HepG2 (cell line): Measurements from ENCODE around the gene FABP2. TPM values are rescaled to one million over a fixed set of nuclear protein-coding genes. Genes with fewer than 3 reads are reported as not detected.

ENCODE experiments used
- ATF4 ChIP-seq, 2 experiments: fragments of 450-650 bp in 1 of 2; sonication (generic) in 1 of 2; formaldehyde crosslinking; IDR thresholded peaks; 2 replicates each; pipeline versions ENCODE4 v1.5.0 to v1.8.0; 2020 to 2022; ENCODE audit warnings: mild to moderate bottlenecking in 1 of 2, missing genetic modification reagents in 1 of 2
- ATF7-NPFF ChIP-seq: sonication (generic); formaldehyde crosslinking; IDR thresholded peaks from 2 replicates; pipeline ENCODE4 v1.8.1; 2023; ENCODE audit warnings: mild to moderate bottlenecking, low read depth, missing genetic modification reagents, moderate library complexity
- FOSL1 ChIP-seq: sonication (generic); formaldehyde crosslinking; IDR thresholded peaks from 2 replicates; pipeline ENCODE4 v1.9.0; 2021; ENCODE audit warnings: missing genetic modification reagents, borderline replicate concordance
- FOXJ3 ChIP-seq: sonication (generic); formaldehyde crosslinking; IDR thresholded peaks from 2 replicates; pipeline ENCODE4 v1.4.0; 2020; ENCODE audit warnings: missing genetic modification reagents, mild to moderate bottlenecking, borderline replicate concordance
- HMG20B ChIP-seq: conservative IDR thresholded peaks from 2 replicates; pipeline ENCODE4 v1.6.1; 2016; ENCODE audit warnings: missing genetic modification reagents, missing compliant biosample characterization
- LRRFIP1 ChIP-seq: sonication (generic); formaldehyde crosslinking; conservative IDR thresholded peaks from 2 replicates; pipeline ENCODE4 v1.4.0; 2020; ENCODE audit warnings: missing genetic modification reagents
- POLR2A ChIP-seq, 2 experiments: IDR thresholded peaks; 2 replicates each; pipeline ENCODE4 v1.6.1; 2011; ENCODE audit warnings: low read depth in 2 of 2, low read length in 2 of 2, mild to moderate bottlenecking in 1 of 2, moderate library complexity in 1 of 2; ENCODE audit not compliant: insufficient read depth in 1 of 2
- RCOR2 ChIP-seq: IDR thresholded peaks from 2 replicates; pipeline ENCODE4 v1.6.1; 2016; ENCODE audit warnings: missing biosample characterization, missing genetic modification reagents
- REST ChIP-seq, 2 experiments: IDR thresholded peaks; 2 replicates each; pipeline ENCODE4 v1.6.1; 2011 to 2012; ENCODE audit warnings: low read length in 2 of 2, borderline replicate concordance in 1 of 2, low read depth in 1 of 2, mild to moderate bottlenecking in 1 of 2, moderate library complexity in 1 of 2
- RFXAP ChIP-seq: sonication (generic); formaldehyde crosslinking; IDR thresholded peaks from 2 replicates; pipeline ENCODE4 v1.4.0; 2020; ENCODE audit warnings: missing genetic modification reagents, borderline replicate concordance
- SMAD3 ChIP-seq: sonication (generic); formaldehyde crosslinking; IDR thresholded peaks from 2 replicates; pipeline ENCODE4 v1.4.0; 2020; ENCODE audit warnings: missing genetic modification reagents
- TCF7L2 ChIP-seq: IDR thresholded peaks from 2 replicates; pipeline ENCODE4 v1.6.1; 2011; ENCODE audit warnings: mild to moderate bottlenecking, low read depth, low read length, moderate library complexity
- ZBTB3 ChIP-seq: sonication (generic); formaldehyde crosslinking; IDR thresholded peaks from 2 replicates; pipeline ENCODE4 v1.4.0; 2020; ENCODE audit warnings: low read depth, mild to moderate bottlenecking, moderate library complexity, missing genetic modification reagents, borderline replicate concordance
- ZBTB46 ChIP-seq: sonication (generic); formaldehyde crosslinking; IDR thresholded peaks from 2 replicates; pipeline ENCODE4 v1.4.0; 2020; ENCODE audit warnings: mild to moderate bottlenecking, missing genetic modification reagents, borderline replicate concordance
- ZNF740 ChIP-seq: sonication (generic); formaldehyde crosslinking; IDR thresholded peaks from 2 replicates; pipeline ENCODE4 v1.4.0; 2020; ENCODE audit warnings: missing genetic modification reagents
- ZNF770 ChIP-seq: sonication (generic); formaldehyde crosslinking; IDR thresholded peaks from 2 replicates; pipeline ENCODE4 v1.5.0; 2020; ENCODE audit warnings: mild to moderate bottlenecking, missing genetic modification reagents
- ZNF839 ChIP-seq: sonication (generic); formaldehyde crosslinking; IDR thresholded peaks from 2 replicates; pipeline ENCODE4 v1.4.0; 2020; ENCODE audit warnings: missing genetic modification reagents, mild to moderate bottlenecking, borderline replicate concordance
- ZNF850 ChIP-seq: sonication (generic); formaldehyde crosslinking; conservative IDR thresholded peaks from 2 replicates; pipeline ENCODE4 v1.9.0; 2021; ENCODE audit warnings: mild to moderate bottlenecking, missing genetic modification reagents
- polyA plus RNA-seq, 8 experiments: library from polyadenylated mRNA; depleted of rRNA in 3 of 8; stranded (reverse) in 7 of 8; unstranded in 1 of 8; fragments of >200 nt; fragmentation: Illumina TruSeq in 4 of 8; extraction: Trizol in 4 of 8; gene quantifications; 2 replicates each; pipeline versions ENCODE4 v1.2.1 to v1.2.3, GENCODE V29; 2011 to 2016; ENCODE audit warnings: low read depth in 4 of 8, missing spikeins in 1 of 8, mixed read lengths in 1 of 8; ENCODE audit not compliant: insufficient read depth in 1 of 8
- total RNA-seq, 5 experiments: library from RNA; depleted of rRNA; stranded (reverse); fragments of >200 nt; fragmentation: Illumina TruSeq; extraction: Trizol; gene quantifications; 2 replicates each; pipeline ENCODE4 v1.2.3, GENCODE V29; 2016; ENCODE audit warnings: low read depth in 1 of 5

The FABP2 gene
- total and polyA plus RNA-seq, 2 of the 13 experiments (the other 11 are each of a cell fraction or from before 2014, with no cell fraction given) = 0.78 to 1.2 TPM

GRCh38 chr4:119290598-119290997 is 31.3 kb downstream of the FABP2 start (continued):
- TF ChIP-seq LRRFIP1 = no peak
- no peak for TF ChIP-seq ZNF839 (CRISPR knock-in tag)
- no peak for TF ChIP-seq POLR2A (IDR thresholded peaks at IDR 0.05; ENCODE audit: insufficient read depth in 1 of 2, low read depth in 2 of 2, low read length in 2 of 2)
- no peak for TF ChIP-seq TCF7L2
- TF ChIP-seq SMAD3 = no peak
- no peak for TF ChIP-seq ATF4 (CRISPR knock-in tag; IDR thresholded peaks at IDR 0.05)
- TF ChIP-seq ZBTB3 (CRISPR knock-in tag) = no peak
- TF ChIP-seq REST (IDR thresholded peaks at IDR 0.05; ENCODE audit: borderline replicate concordance in 1 of 2, low read depth in 1 of 2, low read length in 2 of 2) = no peak
- TF ChIP-seq ZNF740 (CRISPR knock-in tag) = no peak
- no peak; the same call in 1 of the 2 replicates for TF ChIP-seq FOXJ3 (CRISPR knock-in tag)
- TF ChIP-seq ZBTB46 (CRISPR knock-in tag) = no peak
- no peak for TF ChIP-seq ATF7-NPFF (CRISPR knock-in tag)
- no peak for TF ChIP-seq ZNF850 (CRISPR knock-in tag)
- peak; percentile 82 for TF ChIP-seq HMG20B (CRISPR knock-in tag)
- no peak for TF ChIP-seq FOSL1 (CRISPR knock-in tag)
- 0 out of 2 replicates have a peak, but pooled peaks have one; percentile 30 for TF ChIP-seq RCOR2 (CRISPR knock-in tag)
- no peak for TF ChIP-seq RFXAP
- no peak for TF ChIP-seq ZNF770 (CRISPR knock-in tag)
